ENCODE results near the gene TEX51.

- no peak for TF ChIP-seq GATA2 (IDR thresholded peaks at IDR 0.05; ENCODE audit: low read depth, low read length)
- TF ChIP-seq GATA3 (IDR thresholded peaks at IDR 0.05; ENCODE audit: low read depth, low read length): no peak
Observed at GRCh38 chr2:126946318-126947102, 47.8 kb downstream of the TEX51 start.
